Naive thymus-derived CD4-positive, alpha-beta T cell (primary cell): Measurements from ENCODE around the gene SVBP. TPM values are rescaled to one million over a fixed set of nuclear protein-coding genes. Genes with fewer than 3 reads are reported as not detected.

Experiments used
- ATAC-seq: fragments of 150-1000 bp; cut with Tn5 transposase; 2 replicates; pipeline ENCODE4 v1.10.0; 2021; ENCODE audit warnings: mild to moderate bottlenecking, moderate library complexity
- CTCF ChIA-PET: fragments of 350-600 bp; sonication (Branson Sonifier 250); formaldehyde crosslinking; loops from one replicate; lab custom pipeline; 2021; ENCODE audit warnings: antibody characterized with exemption; lab: Charles Lee
- POLR2A ChIA-PET: fragments of 350-600 bp; sonication (Branson Sonifier 250); formaldehyde crosslinking; loops from one replicate; lab custom pipeline; 2021; ENCODE audit warnings: antibody characterized with exemption, inconsistent platforms; lab: Charles Lee
- DNase-seq, 9 donors: peaks; one replicate each; pipeline versions ENCODE4 v3.0.0 to v3.0.0-alpha.2; 2020 to 2022; ENCODE audit warnings: mixed read lengths in 1 of 9
- H3K27ac ChIP-seq: one replicate; pipeline ENCODE4 v1.7.0; 2013; ENCODE audit warnings: mild to moderate bottlenecking, low read depth, low read length, moderate library complexity
- H3K27me3 ChIP-seq, 2 donors: one replicate each; pipeline ENCODE4 v1.7.0; 2013; ENCODE audit warnings: low read length in 2 of 2, mild to moderate bottlenecking in 2 of 2, moderate library complexity in 2 of 2; ENCODE audit not compliant: control insufficient read depth in 2 of 2, insufficient read depth in 2 of 2
- H3K36me3 ChIP-seq, 3 experiments: 1 replicate in 2 of 3; 2 replicates in 1 of 3; pipeline ENCODE4 v1.7.0; 2013; ENCODE audit warnings: low read length in 3 of 3, mild to moderate bottlenecking in 3 of 3, moderate library complexity in 1 of 3; ENCODE audit not compliant: insufficient read depth in 3 of 3, control insufficient read depth in 2 of 3
- H3K4me1 ChIP-seq, 2 donors: one replicate each; pipeline ENCODE4 v1.7.0; 2013; ENCODE audit warnings: low read length in 2 of 2, mild to moderate bottlenecking in 2 of 2, moderate library complexity in 1 of 2; ENCODE audit not compliant: control insufficient read depth in 2 of 2, insufficient read depth in 2 of 2
- H3K4me3 ChIP-seq: 2 replicates; pipeline ENCODE4 v1.7.0; 2013; ENCODE audit warnings: mild to moderate bottlenecking, low read length
- H3K9me3 ChIP-seq, 3 experiments: 1 replicate in 2 of 3; 2 replicates in 1 of 3; pipeline ENCODE4 v1.7.0; 2013; ENCODE audit warnings: low read length in 3 of 3; ENCODE audit not compliant: control insufficient read depth in 2 of 3
- H3K27ac Mint-ChIP-seq, 9 donors: one replicate each; pipeline ENCODE4 v1.8.0; 2020 to 2022; ENCODE audit warnings: mixed read lengths in 9 of 9, mild to moderate bottlenecking in 8 of 9, moderate library complexity in 5 of 9, inconsistent platforms in 2 of 9
- H3K27me3 Mint-ChIP-seq, 5 donors: one replicate each; pipeline ENCODE4 v1.8.0; 2021 to 2022; ENCODE audit warnings: mixed read lengths in 5 of 5, mild to moderate bottlenecking in 1 of 5
- H3K36me3 Mint-ChIP-seq, 5 donors: one replicate each; pipeline ENCODE4 v1.8.0; 2020 to 2022; ENCODE audit warnings: mixed read lengths in 5 of 5, mild to moderate bottlenecking in 3 of 5, inconsistent platforms in 1 of 5
- H3K4me1 Mint-ChIP-seq, 7 donors: one replicate each; pipeline ENCODE4 v1.8.0; 2020 to 2022; ENCODE audit warnings: mixed read lengths in 7 of 7, mild to moderate bottlenecking in 3 of 7, inconsistent platforms in 1 of 7
- H3K4me3 Mint-ChIP-seq, 10 donors: one replicate each; pipeline ENCODE4 v1.8.0; 2020 to 2022; ENCODE audit warnings: mild to moderate bottlenecking in 10 of 10, mixed read lengths in 10 of 10, moderate library complexity in 6 of 10, inconsistent platforms in 2 of 10
- H3K9me3 Mint-ChIP-seq, 11 donors: one replicate each; pipeline ENCODE4 v1.8.0; 2020 to 2022; ENCODE audit warnings: mixed read lengths in 11 of 11, mild to moderate bottlenecking in 4 of 11, inconsistent platforms in 1 of 11, moderate library complexity in 1 of 11
- intact Hi-C, 2 donors: fragments of 100-400 bp; cut with micrococcal nuclease; formaldehyde crosslinking; loops; one replicate each; pipeline ENCODE4 v1.15.1; 2023
- polyA plus RNA-seq, 2 donors: library from polyadenylated mRNA; unstranded; fragments of 300-500 nt; fragmentation: Illumina TruSeq; gene quantifications; one replicate each; pipeline ENCODE4 v1.2.3, GENCODE V29; 2021
- total RNA-seq, 6 experiments: library from RNA in 5 of 6; stranded (reverse) in 5 of 6; gene quantifications; 1 replicate in 5 of 6; 2 replicates in 1 of 6; pipeline ENCODE4 v1.2.3 and lab custom pipeline; 2021 to 2026

SVBP gene
- total and polyA plus RNA-seq, 7 experiments from 2014 or later, result 12.7 to 47.2 (median 19.7) TPM

DNA sequence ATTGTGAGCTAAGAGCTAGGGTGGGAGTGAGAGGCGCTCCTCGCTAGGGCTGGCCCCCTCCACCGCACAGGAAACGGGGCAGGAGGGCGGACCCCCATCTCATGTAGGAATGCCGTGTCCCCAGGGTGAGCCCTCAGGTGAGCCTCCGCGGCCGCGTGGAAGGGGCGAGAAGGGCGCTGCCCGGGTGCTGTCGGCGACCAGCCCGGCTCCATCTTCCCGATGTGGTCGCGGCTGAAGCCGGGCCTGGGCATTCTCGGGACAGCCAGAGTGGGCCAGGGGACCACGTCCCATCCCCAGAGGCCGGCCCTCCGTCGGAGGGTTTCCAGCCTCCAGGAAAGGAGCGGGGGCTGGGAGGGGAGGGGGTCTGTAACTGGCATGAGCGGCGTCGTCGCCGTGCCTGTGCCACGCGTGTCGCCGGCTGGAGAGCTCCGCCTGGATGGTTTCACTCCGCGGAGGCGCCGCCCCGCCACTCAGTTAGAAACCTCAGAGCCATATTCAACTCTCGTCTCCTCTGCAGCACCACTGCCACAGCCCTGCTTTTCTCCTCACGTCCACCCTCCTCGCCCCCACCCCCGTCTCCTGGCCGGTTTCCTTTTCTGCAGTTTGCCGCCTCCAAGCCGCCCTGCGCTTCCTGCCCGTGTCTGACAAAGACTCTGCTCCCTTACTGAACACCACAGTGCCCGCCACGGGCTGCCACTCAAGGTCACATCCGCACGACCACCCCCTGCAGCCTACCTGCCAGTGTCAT is 32.1 kb downstream of the SVBP start, which contains the start of gene TMEM269:
TMEM269 (plus strand) TSS at position 46 of the 748 bp plus-strand sequence. CDS start 4,903 bp downstream, outside the sequence.
- Mint-ChIP-seq H3K27ac (peak within 1 kb of the TSS; percentile 35 to 87 (median 65)), H3K27me3 (no peaks in the 10 kb centered on the region), H3K9me3 (no peaks in the 10 kb centered on the region), H3K4me1 (peaks cover 12 to 34% (median 25%) of the 10 kb centered on the region in 7 donors), H3K4me3 (peak within 1 kb of the TSS; percentile 85 to 92 (median 89)), H3K36me3 (peaks cover 11 to 25% (median 14%) of the 10 kb centered on the region in 5 donors)
- ATAC-seq (peak; percentile 83), DNase-seq (peak; percentile 30 to 53 (median 45))
- Histone ChIP-seq H3K36me3 (peaks cover 0 to 12% (median 0%) of the 10 kb centered on the region in 3 experiments), H3K27ac (peak within 1 kb of the TSS; percentile 29), H3K27me3 (no peaks in the 10 kb centered on the region), H3K9me3 (no peaks in the 10 kb centered on the region), H3K4me1 (peaks cover 5 to 12% of the 10 kb centered on the region in 2 donors), H3K4me3 (peak within 1 kb of the TSS; percentile 56)
- intact Hi-C loops, result loop anchor here in 1 of 2 donors (1.0 to 2.0 kb wide), 2 partner anchors 18 to 32 kb away; partner anchors contain the start of genes C1orf50, ERMAP, P3H1 and SVBP
- ChIA-PET POLR2A (interaction anchor here (2.0 kb wide), 1 partner anchor 18 kb away, joined by 7 read pairs; the partner anchor contains the start of genes C1orf50 and P3H1), CTCF (no interaction called here)

- Mint-ChIP-seq H3K36me3 (peaks cover 11 to 29% (median 17%) of the 10 kb centered on the region in 5 donors), H3K27me3 (no peaks in the 10 kb centered on the region), H3K4me1 (peaks cover 12 to 34% (median 27%) of the 10 kb centered on the region in 7 donors), H3K9me3 (no peaks in the 10 kb centered on the region), H3K27ac (peak overlapping the region in 3 of 9 donors; percentile 4 to 38 (median 18)), H3K4me3 (peak overlapping the region in 9 of 10 donors; percentile 42 to 92 (median 89))
- ChIA-PET CTCF (no interaction called here), POLR2A (interaction anchor here (1.3 to 2.0 kb wide), 2 partner anchors 17 to 31 kb away, joined by 7 read pairs; partner anchors contain the start of genes C1orf50 and P3H1)
- intact Hi-C loops, result loop anchor here in 1 of 2 donors (2.0 kb wide), 1 partner anchor 32 kb away; the partner anchor contains the start of genes ERMAP and SVBP
- Histone ChIP-seq H3K36me3 (peaks cover 0 to 17% (median 0%) of the 10 kb centered on the region in 3 experiments), H3K9me3 (no peaks in the 10 kb centered on the region), H3K27ac (no peak overlapping the region), H3K27me3 (no peaks in the 10 kb centered on the region), H3K4me3 (peak overlapping the region; percentile 56), H3K4me1 (peaks cover 5 to 12% of the 10 kb centered on the region in 2 donors)
- ATAC-seq (no peak), DNase-seq (no peak)
Observed at GRCh38 chr1:42784547-42784945, 32.7 kb downstream of the SVBP start.

- H3K4me3 Mint-ChIP-seq, result no peak overlapping the region
- no peaks in the 10 kb centered on the region for H3K27me3 Mint-ChIP-seq
- H3K4me1 ChIP-seq, result peaks cover 5 to 12% of the 10 kb centered on the region in 2 donors
- no peaks in the 10 kb centered on the region for H3K27me3 ChIP-seq
- intact Hi-C loops, result no loop called here
- H3K36me3 Mint-ChIP-seq, result peaks cover 16 to 34% (median 20%) of the 10 kb centered on the region in 5 donors
- peaks cover 0 to 29% (median 0%) of the 10 kb centered on the region in 3 experiments for H3K36me3 ChIP-seq
- DNase-seq, result no peak
- ChIA-PET POLR2A (interaction anchor here (0.6 to 2.5 kb wide), 4 partner anchors 16 to 445 kb away, joined by 3 to 10 read pairs (median 5); partner anchors contain the start of genes C1orf50, P3H1 and ZNF691), CTCF (no interaction called here)
- no peaks in the 10 kb centered on the region for H3K9me3 ChIP-seq
- ATAC-seq, result no peak
- no peak overlapping the region for H3K27ac ChIP-seq
- H3K4me3 ChIP-seq, result no peak overlapping the region
- no peak overlapping the region for H3K27ac Mint-ChIP-seq
- peaks cover 12 to 38% (median 28%) of the 10 kb centered on the region in 7 donors for H3K4me1 Mint-ChIP-seq
- no peaks in the 10 kb centered on the region for H3K9me3 Mint-ChIP-seq
Observed at GRCh38 chr1:42783092-42783491, 34.1 kb downstream of the SVBP start.

GRCh38 chr1:42780176-42780575 is 37.0 kb downstream of the SVBP start:
- Mint-ChIP-seq H3K27me3 (no peaks in the 10 kb centered on the region), H3K4me3 (no peak overlapping the region), H3K4me1 (peaks cover 5 to 32% (median 18%) of the 10 kb centered on the region in 7 donors), H3K9me3 (no peaks in the 10 kb centered on the region), H3K36me3 (peaks cover 18 to 44% (median 29%) of the 10 kb centered on the region in 5 donors), H3K27ac (no peak overlapping the region)
- Histone ChIP-seq H3K9me3 (no peaks in the 10 kb centered on the region), H3K36me3 (peaks cover 0 to 56% (median 1%) of the 10 kb centered on the region in 3 experiments), H3K27me3 (no peaks in the 10 kb centered on the region), H3K4me1 (peaks cover 5% of the 10 kb centered on the region in 2 donors), H3K27ac (no peak overlapping the region), H3K4me3 (no peak overlapping the region)
- ChIA-PET CTCF (interaction anchor here (0.7 to 1.8 kb wide), 3 partner anchors 8 to 293 kb away, joined by 3 to 6 read pairs (median 3); no protein-coding TSS in a partner anchor), POLR2A (interaction anchor here (0.6 to 3.7 kb wide), 3 partner anchors 13 to 293 kb away, joined by 3 to 12 read pairs (median 3); partner anchors contain the start of genes C1orf50 and P3H1)
- DNase-seq (no peak), ATAC-seq (no peak)
- intact Hi-C loops, result no loop called here

DNA sequence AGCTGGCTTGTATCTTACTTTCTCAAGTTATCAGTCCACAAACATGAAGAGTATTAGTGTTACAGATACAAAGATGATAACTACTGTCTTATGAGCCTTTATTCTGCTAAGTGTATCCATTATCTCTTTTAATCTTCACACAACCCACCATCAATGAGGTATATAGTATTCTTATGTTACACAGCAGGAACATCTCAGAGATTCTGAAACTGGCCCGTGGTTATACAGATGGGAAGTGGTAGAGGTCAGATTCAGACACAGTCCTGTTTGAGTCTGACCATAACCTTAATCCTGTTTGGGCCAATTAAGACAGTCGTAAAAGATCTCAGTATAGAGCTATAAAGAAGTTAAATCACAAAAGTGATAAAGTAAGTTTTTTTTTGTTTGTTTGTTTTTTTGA is 37.5 kb downstream of the SVBP start:
- POLR2A ChIA-PET, result interaction anchor here (0.6 to 3.7 kb wide), 3 partner anchors 13 to 294 kb away, joined by 3 to 12 read pairs (median 3); partner anchors contain the start of genes C1orf50 and P3H1
- ATAC-seq, result no peak
- Mint-ChIP-seq H3K36me3 (peaks cover 18 to 48% (median 33%) of the 10 kb centered on the region in 5 donors), H3K4me3 (no peak overlapping the region), H3K4me1 (peaks cover 3 to 30% (median 19%) of the 10 kb centered on the region in 7 donors), H3K27me3 (no peaks in the 10 kb centered on the region), H3K27ac (peak overlapping the region in 3 of 9 donors; percentile 16 to 36 (median 19)), H3K9me3 (no peaks in the 10 kb centered on the region)
- peaks cover 2 to 60% (median 6%) of the 10 kb centered on the region in 3 experiments for H3K36me3 ChIP-seq
- no peaks in the 10 kb centered on the region for H3K27me3 ChIP-seq
- H3K9me3 ChIP-seq, result no peaks in the 10 kb centered on the region
- H3K27ac ChIP-seq, result no peak overlapping the region
- H3K4me3 ChIP-seq, result no peak overlapping the region
- DNase-seq, result no peak
- CTCF ChIA-PET, result interaction anchor here (0.7 to 1.8 kb wide), 2 partner anchors 17 to 293 kb away, joined by 3 to 6 read pairs; no protein-coding TSS in a partner anchor
- intact Hi-C loops, result no loop called here
- H3K4me1 ChIP-seq, result peaks cover under 1 to 2% of the 10 kb centered on the region in 2 donors

- Histone ChIP-seq H3K27me3 (no peaks in the 10 kb centered on the region), H3K36me3 (peaks cover 9 to 72% (median 11%) of the 10 kb centered on the region in 3 experiments), H3K4me3 (no peak overlapping the region), H3K27ac (no peak overlapping the region), H3K4me1 (no peaks in the 10 kb centered on the region), H3K9me3 (no peaks in the 10 kb centered on the region)
- no peak overlapping the region for H3K4me3 Mint-ChIP-seq
- ChIA-PET CTCF (interaction anchor here (0.8 to 1.8 kb wide), 6 partner anchors 11 to 296 kb away, joined by 3 to 19 read pairs (median 5); partner anchors contain the start of genes C1orf50 and P3H1), POLR2A (interaction anchor here (0.6 to 3.7 kb wide), 3 partner anchors 11 to 296 kb away, joined by 3 to 12 read pairs (median 9); partner anchors contain the start of genes C1orf50 and P3H1)
- peaks cover 22 to 50% (median 35%) of the 10 kb centered on the region in 5 donors for H3K36me3 Mint-ChIP-seq
- H3K27ac Mint-ChIP-seq, result no peak overlapping the region
- H3K4me1 Mint-ChIP-seq, result peaks cover 7 to 26% (median 15%) of the 10 kb centered on the region in 7 donors
- H3K27me3 Mint-ChIP-seq, result no peaks in the 10 kb centered on the region
- intact Hi-C loops, result loop anchor here (1.0 kb wide), 2 partner anchors 135 to 295 kb away; no protein-coding TSS in a partner anchor
- H3K9me3 Mint-ChIP-seq, result no peaks in the 10 kb centered on the region
- peak; percentile 63 for ATAC-seq
- DNase-seq, result peak in 4 of 9 donors; percentile 16 to 36 (median 22)
Observed at GRCh38 chr1:42777852-42778251, 39.3 kb downstream of the SVBP start.
